ENCODE results near the gene KMT5B.

- TF ChIP-seq, protein P1, sequence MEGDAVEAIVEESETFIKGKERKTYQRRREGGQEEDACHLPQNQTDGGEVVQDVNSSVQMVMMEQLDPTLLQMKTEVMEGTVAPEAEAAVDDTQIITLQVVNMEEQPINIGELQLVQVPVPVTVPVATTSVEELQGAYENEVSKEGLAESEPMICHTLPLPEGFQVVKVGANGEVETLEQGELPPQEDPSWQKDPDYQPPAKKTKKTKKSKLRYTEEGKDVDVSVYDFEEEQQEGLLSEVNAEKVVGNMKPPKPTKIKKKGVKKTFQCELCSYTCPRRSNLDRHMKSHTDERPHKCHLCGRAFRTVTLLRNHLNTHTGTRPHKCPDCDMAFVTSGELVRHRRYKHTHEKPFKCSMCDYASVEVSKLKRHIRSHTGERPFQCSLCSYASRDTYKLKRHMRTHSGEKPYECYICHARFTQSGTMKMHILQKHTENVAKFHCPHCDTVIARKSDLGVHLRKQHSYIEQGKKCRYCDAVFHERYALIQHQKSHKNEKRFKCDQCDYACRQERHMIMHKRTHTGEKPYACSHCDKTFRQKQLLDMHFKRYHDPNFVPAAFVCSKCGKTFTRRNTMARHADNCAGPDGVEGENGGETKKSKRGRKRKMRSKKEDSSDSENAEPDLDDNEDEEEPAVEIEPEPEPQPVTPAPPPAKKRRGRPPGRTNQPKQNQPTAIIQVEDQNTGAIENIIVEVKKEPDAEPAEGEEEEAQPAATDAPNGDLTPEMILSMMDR (conservative IDR thresholded peaks at IDR 0.05; ENCODE audit: low read depth in 2 of 2), result no peak
- TF ChIP-seq POLR2AphosphoS5 (IDR thresholded peaks at IDR 0.05; ENCODE audit: low read depth) (no peak), CREB1 (CRISPR knock-in tag; IDR thresholded peaks at IDR 0.05; ENCODE audit: low read depth) (no peak), EZH2 (IDR thresholded peaks at IDR 0.05; ENCODE audit: low read depth, unreplicated experiment) (no peak), NANOG (IDR thresholded peaks at IDR 0.05; ENCODE audit: borderline replicate concordance) (no peak), ZNF331 (CRISPR knock-in tag; IDR thresholded peaks at IDR 0.05; ENCODE audit: low read depth) (no peak), ZNF462 (CRISPR knock-in tag; IDR thresholded peaks at IDR 0.05) (no peak), EZH2phosphoT487 (IDR thresholded peaks at IDR 0.05; ENCODE audit: unreplicated experiment) (no peak), REST (IDR thresholded peaks at IDR 0.05; ENCODE audit: unreplicated experiment) (no peak), STAT1 (IDR thresholded peaks at IDR 0.05; ENCODE audit: unreplicated experiment) (no peak), JUNB (IDR thresholded peaks at IDR 0.05; ENCODE audit: unreplicated experiment) (no peak), ZNF114 (CRISPR knock-in tag; IDR thresholded peaks at IDR 0.05) (no peak)
- TF ChIP-seq, protein P2, sequence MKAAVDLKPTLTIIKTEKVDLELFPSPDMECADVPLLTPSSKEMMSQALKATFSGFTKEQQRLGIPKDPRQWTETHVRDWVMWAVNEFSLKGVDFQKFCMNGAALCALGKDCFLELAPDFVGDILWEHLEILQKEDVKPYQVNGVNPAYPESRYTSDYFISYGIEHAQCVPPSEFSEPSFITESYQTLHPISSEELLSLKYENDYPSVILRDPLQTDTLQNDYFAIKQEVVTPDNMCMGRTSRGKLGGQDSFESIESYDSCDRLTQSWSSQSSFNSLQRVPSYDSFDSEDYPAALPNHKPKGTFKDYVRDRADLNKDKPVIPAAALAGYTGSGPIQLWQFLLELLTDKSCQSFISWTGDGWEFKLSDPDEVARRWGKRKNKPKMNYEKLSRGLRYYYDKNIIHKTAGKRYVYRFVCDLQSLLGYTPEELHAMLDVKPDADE (IDR thresholded peaks at IDR 0.05), result no peak
These were observed 59.4 kb downstream of the KMT5B start for GRCh38 chr11:68153742-68154141.
